ENCODE results near the gene PSME2. TPM values are rescaled to one million over a fixed set of nuclear protein-coding genes. Genes with fewer than 3 reads are reported as not detected.

The PSME2 gene
- total RNA-seq, 1 experiment from 2014 or later = 142 TPM

DNA sequence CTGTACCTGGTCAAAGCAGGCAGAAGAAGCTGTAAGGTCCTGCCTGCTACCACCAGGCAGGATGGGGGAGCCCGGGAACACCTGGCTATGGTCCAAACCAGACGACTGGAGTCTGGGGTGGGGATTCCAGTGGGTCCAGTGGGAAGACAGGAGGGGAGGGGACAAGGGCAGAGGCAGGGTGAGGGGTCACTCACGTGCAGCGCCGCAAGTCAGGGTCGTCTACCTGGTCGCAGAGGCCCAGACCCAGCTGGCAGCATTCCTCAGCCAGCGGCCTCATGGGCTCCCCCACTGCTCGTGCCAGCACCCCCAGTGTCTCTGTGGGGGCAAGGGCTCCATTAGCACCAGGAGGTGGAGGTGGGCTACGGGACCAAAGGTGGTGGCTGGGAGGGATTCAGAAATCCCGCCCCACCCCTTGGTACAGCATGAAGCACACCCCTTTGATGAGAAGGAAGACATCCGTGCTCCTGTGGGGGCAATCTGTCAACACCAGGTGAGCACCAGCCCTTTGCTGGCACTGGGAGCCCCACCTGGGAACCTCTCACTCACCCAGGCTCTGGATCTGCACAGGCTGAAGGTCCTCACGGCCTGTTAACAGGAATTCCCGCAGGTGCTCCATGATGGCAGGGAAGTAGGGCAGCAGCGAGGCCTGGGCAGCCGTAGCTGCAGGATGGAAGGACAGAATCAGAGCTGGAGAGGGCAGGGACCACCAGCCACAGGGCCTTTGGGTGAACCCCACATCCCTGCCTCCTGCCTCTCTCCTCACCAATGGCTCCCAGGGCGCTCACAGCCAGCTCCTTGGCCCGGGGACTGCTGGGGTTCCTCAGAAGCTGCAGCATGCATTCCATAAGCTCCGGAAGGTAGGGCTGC lies 37.9 kb upstream of the PSME2 start:
- no TSS peak for BruUV-seq (replicated peaks)
- Mint-ChIP-seq H3K4me1 (ENCODE audit: low read depth, unreplicated experiment) (peaks cover 12% of the 10 kb centered on the region), H3K36me3 (ENCODE audit: insufficient read depth, unreplicated experiment) (peaks cover 63% of the 10 kb centered on the region), H3K27ac (ENCODE audit: unreplicated experiment) (no peak overlapping the region), H3K27me3 (ENCODE audit: insufficient read depth, unreplicated experiment) (no peaks in the 10 kb centered on the region), H3K4me3 (ENCODE audit: unreplicated experiment) (no peak overlapping the region), H3K9me3 (ENCODE audit: unreplicated experiment) (no peaks in the 10 kb centered on the region)
- Histone ChIP-seq H3K9me3 (no peaks in the 10 kb centered on the region), H3K4me3 (ENCODE audit: low read depth, low read length) (no peak overlapping the region), H3K4me1 (no peaks in the 10 kb centered on the region), H3K27me3 (replicated peaks; ENCODE audit: control insufficient read depth, insufficient read depth, low read length) (no peaks in the 10 kb centered on the region), H3K36me3 (ENCODE audit: control insufficient read depth, insufficient read depth, low read length) (peaks cover 3% of the 10 kb centered on the region)
- DNase-seq = no peak
- TF ChIP-seq, protein P1, sequence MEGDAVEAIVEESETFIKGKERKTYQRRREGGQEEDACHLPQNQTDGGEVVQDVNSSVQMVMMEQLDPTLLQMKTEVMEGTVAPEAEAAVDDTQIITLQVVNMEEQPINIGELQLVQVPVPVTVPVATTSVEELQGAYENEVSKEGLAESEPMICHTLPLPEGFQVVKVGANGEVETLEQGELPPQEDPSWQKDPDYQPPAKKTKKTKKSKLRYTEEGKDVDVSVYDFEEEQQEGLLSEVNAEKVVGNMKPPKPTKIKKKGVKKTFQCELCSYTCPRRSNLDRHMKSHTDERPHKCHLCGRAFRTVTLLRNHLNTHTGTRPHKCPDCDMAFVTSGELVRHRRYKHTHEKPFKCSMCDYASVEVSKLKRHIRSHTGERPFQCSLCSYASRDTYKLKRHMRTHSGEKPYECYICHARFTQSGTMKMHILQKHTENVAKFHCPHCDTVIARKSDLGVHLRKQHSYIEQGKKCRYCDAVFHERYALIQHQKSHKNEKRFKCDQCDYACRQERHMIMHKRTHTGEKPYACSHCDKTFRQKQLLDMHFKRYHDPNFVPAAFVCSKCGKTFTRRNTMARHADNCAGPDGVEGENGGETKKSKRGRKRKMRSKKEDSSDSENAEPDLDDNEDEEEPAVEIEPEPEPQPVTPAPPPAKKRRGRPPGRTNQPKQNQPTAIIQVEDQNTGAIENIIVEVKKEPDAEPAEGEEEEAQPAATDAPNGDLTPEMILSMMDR (IDR thresholded peaks at IDR 0.05; ENCODE audit: insufficient read depth in 1 of 2, low read depth in 1 of 2, low read length in 1 of 2, severe bottlenecking in 1 of 2, unreplicated experiment in 1 of 2) = no peak
- POLR2A ChIA-PET = no interaction called here
- intact Hi-C loops (cut with micrococcal nuclease; ENCODE audit: unreplicated experiment) = no loop called here
- CTCF ChIA-PET = no interaction called here

DNA sequence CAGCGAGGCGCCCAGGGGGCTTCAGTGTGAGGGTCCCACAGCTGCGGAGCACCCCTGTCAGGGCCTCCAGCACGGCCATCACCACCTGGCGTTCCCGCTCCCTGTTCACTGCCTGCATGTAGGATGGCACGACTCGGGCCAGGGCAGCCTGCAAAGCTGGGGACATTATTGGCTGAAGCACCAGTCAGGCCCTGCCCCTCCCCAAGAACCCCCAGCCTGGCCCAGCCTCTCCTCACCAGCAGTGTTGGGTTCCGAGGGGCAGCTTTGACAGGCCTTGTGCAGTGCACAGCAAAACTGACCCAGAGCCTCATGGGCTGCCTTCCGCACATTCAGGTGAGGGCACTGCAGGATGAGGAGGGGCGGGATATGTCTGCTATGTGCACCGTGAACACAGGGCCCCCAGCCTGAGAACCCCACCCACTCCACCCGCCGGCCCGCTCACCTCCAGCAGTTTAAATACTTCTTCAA lies 36.6 kb upstream of the PSME2 start:
- Histone ChIP-seq H3K9me3 (no peaks in the 10 kb centered on the region), H3K27me3 (replicated peaks; ENCODE audit: control insufficient read depth, insufficient read depth, low read length) (no peaks in the 10 kb centered on the region), H3K4me3 (ENCODE audit: low read depth, low read length) (no peak overlapping the region), H3K36me3 (ENCODE audit: control insufficient read depth, insufficient read depth, low read length) (peaks cover 3% of the 10 kb centered on the region), H3K4me1 (no peaks in the 10 kb centered on the region)
- H3K27ac Mint-ChIP-seq (ENCODE audit: unreplicated experiment) = no peak overlapping the region
- H3K4me3 Mint-ChIP-seq (ENCODE audit: unreplicated experiment) = no peak overlapping the region
- TF ChIP-seq, protein P1 (IDR thresholded peaks at IDR 0.05; ENCODE audit: insufficient read depth in 1 of 2, low read depth in 1 of 2, low read length in 1 of 2, severe bottlenecking in 1 of 2, unreplicated experiment in 1 of 2) = no peak
- intact Hi-C loops (cut with micrococcal nuclease; ENCODE audit: unreplicated experiment) = no loop called here
- BruUV-seq (replicated peaks) = no TSS peak
- peaks cover 7% of the 10 kb centered on the region for H3K4me1 Mint-ChIP-seq (ENCODE audit: low read depth, unreplicated experiment)
- DNase-seq = no peak
- POLR2A ChIA-PET = no interaction called here
- CTCF ChIA-PET = no interaction called here
- H3K36me3 Mint-ChIP-seq (ENCODE audit: insufficient read depth, unreplicated experiment) = peaks cover 57% of the 10 kb centered on the region
- H3K9me3 Mint-ChIP-seq (ENCODE audit: unreplicated experiment) = no peaks in the 10 kb centered on the region
- H3K27me3 Mint-ChIP-seq (ENCODE audit: insufficient read depth, unreplicated experiment) = no peaks in the 10 kb centered on the region

DNA sequence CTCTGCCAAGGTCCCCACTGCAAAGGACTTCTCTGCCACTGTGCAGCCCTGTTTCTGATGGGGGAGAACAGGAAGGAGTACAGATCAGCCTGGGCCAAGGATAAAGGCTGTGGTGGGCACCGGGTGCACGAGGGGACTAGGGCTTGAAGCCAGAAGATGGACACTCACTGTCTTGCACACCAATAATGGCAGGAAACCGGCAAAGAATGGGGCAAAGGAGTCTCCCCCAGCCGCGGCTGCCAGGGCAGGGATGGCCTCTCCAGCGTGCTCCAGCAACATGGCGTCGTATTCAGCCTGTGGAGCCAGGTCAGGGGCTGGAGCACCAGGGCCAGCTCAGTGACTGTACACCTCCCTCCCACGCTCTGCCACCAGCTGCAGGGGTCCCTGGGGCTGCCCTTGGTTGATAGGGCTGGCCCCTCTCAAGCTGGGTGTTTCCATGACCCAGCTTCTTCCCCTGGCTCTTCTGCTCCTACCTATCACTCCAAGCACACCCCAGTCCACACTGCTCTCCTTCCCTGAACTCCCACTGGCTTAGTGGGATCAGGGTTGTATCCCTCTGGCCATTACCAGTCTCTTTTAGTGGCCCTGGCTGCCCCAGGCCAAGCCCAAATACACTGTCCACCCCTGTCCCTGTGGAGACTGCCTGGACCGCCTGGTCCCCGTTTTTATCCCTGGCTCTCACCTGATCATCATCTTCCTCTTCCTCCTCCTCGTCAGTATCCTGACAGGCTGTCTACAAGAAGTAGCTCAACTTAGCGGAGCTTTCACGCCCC lies 35.9 kb upstream of the PSME2 start:
- Mint-ChIP-seq H3K27me3 (ENCODE audit: insufficient read depth, unreplicated experiment) (no peaks in the 10 kb centered on the region), H3K4me1 (ENCODE audit: low read depth, unreplicated experiment) (peaks cover 4% of the 10 kb centered on the region), H3K36me3 (ENCODE audit: insufficient read depth, unreplicated experiment) (peaks cover 57% of the 10 kb centered on the region), H3K9me3 (ENCODE audit: unreplicated experiment) (no peaks in the 10 kb centered on the region), H3K27ac (ENCODE audit: unreplicated experiment) (no peak overlapping the region), H3K4me3 (ENCODE audit: unreplicated experiment) (no peak overlapping the region)
- DNase-seq = no peak
- Histone ChIP-seq H3K9me3 (no peaks in the 10 kb centered on the region), H3K27me3 (replicated peaks; ENCODE audit: control insufficient read depth, insufficient read depth, low read length) (no peaks in the 10 kb centered on the region), H3K36me3 (ENCODE audit: control insufficient read depth, insufficient read depth, low read length) (peaks cover 3% of the 10 kb centered on the region), H3K4me1 (no peaks in the 10 kb centered on the region), H3K4me3 (ENCODE audit: low read depth, low read length) (no peak overlapping the region)
- BruUV-seq (replicated peaks) = no TSS peak
- CTCF ChIA-PET = no interaction called here
- POLR2A ChIA-PET = no interaction called here
- intact Hi-C loops (cut with micrococcal nuclease; ENCODE audit: unreplicated experiment) = no loop called here
- TF ChIP-seq, protein P1 (IDR thresholded peaks at IDR 0.05; ENCODE audit: insufficient read depth in 1 of 2, low read depth in 1 of 2, low read length in 1 of 2, severe bottlenecking in 1 of 2, unreplicated experiment in 1 of 2) = no peak
